CD14-positive monocyte (primary cell): ENCODE data around the gene LRSAM1. TPM values are rescaled to one million over a fixed set of nuclear protein-coding genes. Genes with fewer than 3 reads are reported as not detected.
A peak's percentile ranks its signal among the peaks of the same experiment; 100 is the strongest.

Experiments used
- DNase-seq, 3 donors: peaks; one replicate each; pipeline ENCODE4 v3.0.0-alpha.2; 2011 to 2022
- H2AFZ ChIP-seq: 2 replicates; pipeline ENCODE4 v1.6.0; 2012; ENCODE audit warnings: mild to moderate bottlenecking, low read depth, low read length, inconsistent platforms; ENCODE audit not compliant: insufficient read depth, poor library complexity, severe bottlenecking
- H3K27ac ChIP-seq, 2 donors: 1 replicate in 1 of 2; 2 replicates in 1 of 2; pipeline ENCODE4 v1.5.1; 2012 to 2013; ENCODE audit warnings: low read length in 2 of 2, control low read depth in 1 of 2, inconsistent platforms in 1 of 2, low read depth in 1 of 2, mild to moderate bottlenecking in 1 of 2
- H3K27me3 ChIP-seq, 2 donors: one replicate each; pipeline versions ENCODE4 v1.6.0 to v1.6.1; 2011 to 2013; ENCODE audit warnings: low read length in 2 of 2; ENCODE audit not compliant: control insufficient read depth in 2 of 2, insufficient read depth in 2 of 2
- H3K36me3 ChIP-seq, 2 donors: replicated peaks in 1 of 2; 1 replicate in 1 of 2; 2 replicates in 1 of 2; pipeline versions ENCODE4 v1.5.1 to v1.6.1; 2012 to 2013; ENCODE audit warnings: low read length in 2 of 2, control low read depth in 1 of 2, inconsistent platforms in 1 of 2, mild to moderate bottlenecking in 1 of 2; ENCODE audit not compliant: insufficient read depth in 2 of 2, control insufficient read depth in 1 of 2
- H3K4me1 ChIP-seq, 2 donors: 1 replicate in 1 of 2; 2 replicates in 1 of 2; pipeline versions ENCODE4 v1.5.1 to v1.6.1; 2012 to 2013; ENCODE audit warnings: low read length in 2 of 2, control low read depth in 1 of 2, inconsistent platforms in 1 of 2, mild to moderate bottlenecking in 1 of 2, moderate library complexity in 1 of 2; ENCODE audit not compliant: insufficient read depth in 2 of 2, control insufficient read depth in 1 of 2
- H3K4me2 ChIP-seq: replicated peaks from 2 replicates; pipeline ENCODE3; 2012; ENCODE audit warnings: low read length, moderate library complexity, mild to moderate bottlenecking; ENCODE audit not compliant: poor library complexity, severe bottlenecking; ENCODE audit errors: extremely low read depth
- H3K4me3 ChIP-seq, 3 experiments: fragments of 200-600 bp in 1 of 3; sonication (generic) in 1 of 3; replicated peaks in 1 of 3; 1 replicate in 2 of 3; 2 replicates in 1 of 3; pipeline ENCODE4 v1.5.1; 2011 to 2013; ENCODE audit warnings: low read length in 3 of 3, mild to moderate bottlenecking in 3 of 3, control low read depth in 2 of 3, low read depth in 2 of 3, inconsistent platforms in 1 of 3, moderate library complexity in 1 of 3
- H3K79me2 ChIP-seq: 2 replicates; pipeline ENCODE4 v1.6.0; 2012; ENCODE audit warnings: mild to moderate bottlenecking, control low read depth, inconsistent platforms, low read length, moderate library complexity; ENCODE audit not compliant: insufficient read depth
- H3K9ac ChIP-seq: 2 replicates; pipeline ENCODE4 v1.6.0; 2017; ENCODE audit warnings: low read length, mild to moderate bottlenecking; ENCODE audit not compliant: insufficient read depth, poor library complexity, severe bottlenecking
- H3K9me3 ChIP-seq, 2 donors: replicated peaks in 1 of 2; 1 replicate in 1 of 2; 2 replicates in 1 of 2; pipeline versions ENCODE4 v1.5.1 to v1.6.1; 2012 to 2013; ENCODE audit warnings: low read length in 2 of 2, control low read depth in 1 of 2; ENCODE audit not compliant: control insufficient read depth in 1 of 2, insufficient read depth in 1 of 2
- H4K20me1 ChIP-seq: 2 replicates; pipeline ENCODE4 v1.6.0; 2012; ENCODE audit warnings: mild to moderate bottlenecking, low read length, control low read depth, moderate library complexity; ENCODE audit not compliant: insufficient read depth
- H3K27ac Mint-ChIP-seq, 7 donors: one replicate each; pipeline ENCODE4 v1.8.0; 2020; ENCODE audit warnings: mild to moderate bottlenecking in 7 of 7, mixed read lengths in 7 of 7, moderate library complexity in 6 of 7, inconsistent platforms in 2 of 7
- H3K27me3 Mint-ChIP-seq, 3 donors: one replicate each; pipeline ENCODE4 v1.8.0; 2021 to 2022; ENCODE audit warnings: low read depth in 3 of 3, mild to moderate bottlenecking in 3 of 3, mixed read lengths in 3 of 3, moderate library complexity in 3 of 3, inconsistent platforms in 1 of 3
- H3K36me3 Mint-ChIP-seq, 2 donors: one replicate each; pipeline ENCODE4 v1.8.0; 2020; ENCODE audit warnings: mixed read lengths in 2 of 2, inconsistent platforms in 1 of 2, mild to moderate bottlenecking in 1 of 2
- H3K4me1 Mint-ChIP-seq: one replicate; pipeline ENCODE4 v1.8.0; 2020; ENCODE audit warnings: mild to moderate bottlenecking, mixed read lengths
- H3K4me3 Mint-ChIP-seq, 2 donors: one replicate each; pipeline ENCODE4 v1.8.0; 2020; ENCODE audit warnings: mild to moderate bottlenecking in 2 of 2, mixed read lengths in 2 of 2, moderate library complexity in 1 of 2
- H3K9me3 Mint-ChIP-seq, 7 donors: one replicate each; pipeline ENCODE4 v1.8.0; 2020 to 2022; ENCODE audit warnings: mixed read lengths in 7 of 7, mild to moderate bottlenecking in 6 of 7, moderate library complexity in 6 of 7, inconsistent platforms in 2 of 7
- CTCF ChIP-seq: fragments of 200-600 bp; IDR thresholded peaks from one replicate; pipeline ENCODE4 v1.8.0; 2022; ENCODE audit warnings: antibody characterized with exemption, mild to moderate bottlenecking
- WGBS: methylation state at CpG from one replicate; pipeline ENCODE4 v1.1.5; 2013; ENCODE audit warnings: missing lambda C conversion rate; ENCODE audit not compliant: insufficient coverage; 5-methylcytosine and 5-hydroxymethylcytosine counted together
- intact Hi-C, 2 donors: fragments of 100-400 bp; cut with micrococcal nuclease; formaldehyde crosslinking; loops; one replicate each; pipeline versions ENCODE4 v1.15.0 to v1.15.1; 2023
- polyA plus RNA-seq, 3 donors: library from polyadenylated mRNA; depleted of rRNA in 1 of 3; unstranded in 2 of 3; stranded (reverse) in 1 of 3; fragments of 300-500 nt in 2 of 3; fragments of >200 nt in 1 of 3; fragmentation: Illumina TruSeq in 2 of 3; gene quantifications; 1 replicate in 2 of 3; 2 replicates in 1 of 3; pipeline ENCODE4 v1.2.3, GENCODE V29; 2012 to 2021

LRSAM1 gene
- polyA plus RNA-seq, 3 donors, result 6.0 to 19.8 (median 8.2) TPM

GRCh38 chr9:127535834-127536233 is 84.5 kb downstream of the LRSAM1 start:
- H3K9me3 Mint-ChIP-seq, result no peaks in the 10 kb centered on the region
- peaks cover 33 to 57% of the 10 kb centered on the region in 2 donors for H3K36me3 Mint-ChIP-seq
- no peak overlapping the region for H3K4me3 Mint-ChIP-seq
- Histone ChIP-seq H3K27ac (no peak overlapping the region), H3K9ac (no peak overlapping the region), H3K79me2 (peaks cover 63% of the 10 kb centered on the region), H3K4me3 (no peak overlapping the region), H2AFZ (no peak overlapping the region), H3K9me3 (no peaks in the 10 kb centered on the region), H3K36me3 (peaks cover 8 to 65% of the 10 kb centered on the region in 2 donors), H3K4me2 (no peak overlapping the region), H4K20me1 (peaks cover 100% of the 10 kb centered on the region), H3K27me3 (no peaks in the 10 kb centered on the region), H3K4me1 (no peaks in the 10 kb centered on the region)
- intact Hi-C loops, result no loop called here
- H3K27ac Mint-ChIP-seq, result peak overlapping the region in 3 of 7 donors; percentile 21 to 50 (median 32)
- DNase-seq, result no peak
- TF ChIP-seq CTCF, result no peak
- peaks cover 0 to 4% (median 0%) of the 10 kb centered on the region in 3 donors for H3K27me3 Mint-ChIP-seq
- peaks cover 11% of the 10 kb centered on the region for H3K4me1 Mint-ChIP-seq
- 92% methylated on average over 14 of the region's 14 CpGs for WGBS

GRCh38 chr9:127536499-127536898 is 85.2 kb downstream of the LRSAM1 start:
- H3K4me3 Mint-ChIP-seq, result no peak overlapping the region
- no peaks in the 10 kb centered on the region for H3K9me3 ChIP-seq
- peaks cover 100% of the 10 kb centered on the region for H4K20me1 ChIP-seq
- no peak for TF ChIP-seq CTCF
- peaks cover 14% of the 10 kb centered on the region for H3K4me1 Mint-ChIP-seq
- H3K27ac ChIP-seq, result no peak overlapping the region
- H3K9ac ChIP-seq, result no peak overlapping the region
- peaks cover 7 to 67% of the 10 kb centered on the region in 2 donors for H3K36me3 ChIP-seq
- H3K4me1 ChIP-seq, result no peaks in the 10 kb centered on the region
- H3K79me2 ChIP-seq, result peaks cover 70% of the 10 kb centered on the region
- H3K4me3 ChIP-seq, result no peak overlapping the region
- no peaks in the 10 kb centered on the region for H3K27me3 ChIP-seq
- H3K4me2 ChIP-seq, result no peak overlapping the region
- peaks cover 0 to 4% (median 1%) of the 10 kb centered on the region in 3 donors for H3K27me3 Mint-ChIP-seq
- DNase-seq, result no peak
- H2AFZ ChIP-seq, result no peak overlapping the region
- intact Hi-C loops, result no loop called here
- H3K9me3 Mint-ChIP-seq, result no peaks in the 10 kb centered on the region
- WGBS, result 100% methylated on average over 3 of the region's 8 CpGs
- peak overlapping the region in 3 of 7 donors; percentile 19 to 46 (median 37) for H3K27ac Mint-ChIP-seq
- H3K36me3 Mint-ChIP-seq, result peaks cover 32 to 55% of the 10 kb centered on the region in 2 donors
